Measurements from ENCODE around the gene PPP1R1B. TPM values are rescaled to one million over a fixed set of nuclear protein-coding genes. Genes with fewer than 3 reads are reported as not detected.

The PPP1R1B gene
- total RNA-seq, 1 experiment from 2014 or later: not detected

- no peak for DNase-seq (ENCODE audit: low read depth)
- in situ Hi-C loops (cut with HindIII; ENCODE audit: low pct_unique_long_range_greater_than_20kb, low sequenced_read_pairs): no loop called here
Measured at GRCh38 chr17:39611401-39612112, 15.2 kb upstream of the PPP1R1B start.

- in situ Hi-C loops (cut with HindIII; ENCODE audit: low pct_unique_long_range_greater_than_20kb, low sequenced_read_pairs): no loop called here
- no peak for DNase-seq (ENCODE audit: low read depth)
Measured at GRCh38 chr17:39612291-39612894, 14.4 kb upstream of the PPP1R1B start.

GRCh38 chr17:39612935-39613464, 13.8 kb upstream of the PPP1R1B start:
- in situ Hi-C loops (cut with HindIII; ENCODE audit: low pct_unique_long_range_greater_than_20kb, low sequenced_read_pairs): no loop called here
- no peak for DNase-seq (ENCODE audit: low read depth)

- DNase-seq (ENCODE audit: low read depth): no peak
- in situ Hi-C loops (cut with HindIII; ENCODE audit: low pct_unique_long_range_greater_than_20kb, low sequenced_read_pairs): no loop called here
Measured at GRCh38 chr17:39614545-39615157, 12.1 kb upstream of the PPP1R1B start.

DNA sequence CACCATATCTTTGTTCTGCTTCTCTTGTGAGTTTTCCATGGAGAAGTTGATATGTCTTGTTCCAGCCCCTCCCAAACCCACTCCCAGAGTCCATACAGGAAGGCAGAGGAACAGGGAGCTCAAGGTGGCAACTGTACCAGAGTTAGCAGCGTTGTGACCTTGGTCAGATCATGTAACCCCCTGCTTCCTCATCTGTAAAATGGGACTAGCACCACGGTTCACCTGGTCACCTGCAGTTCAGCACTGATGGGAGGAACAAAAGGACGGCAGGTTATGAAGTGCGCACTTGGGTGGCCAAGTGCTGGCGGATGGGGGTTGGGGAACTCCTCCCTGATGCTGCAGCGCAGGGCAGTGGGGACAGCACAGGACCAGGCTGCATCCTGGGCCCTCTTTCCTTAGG, 11.3 kb upstream of the PPP1R1B start:
- no peak for DNase-seq (ENCODE audit: low read depth)
- in situ Hi-C loops (cut with HindIII; ENCODE audit: low pct_unique_long_range_greater_than_20kb, low sequenced_read_pairs): no loop called here

DNA sequence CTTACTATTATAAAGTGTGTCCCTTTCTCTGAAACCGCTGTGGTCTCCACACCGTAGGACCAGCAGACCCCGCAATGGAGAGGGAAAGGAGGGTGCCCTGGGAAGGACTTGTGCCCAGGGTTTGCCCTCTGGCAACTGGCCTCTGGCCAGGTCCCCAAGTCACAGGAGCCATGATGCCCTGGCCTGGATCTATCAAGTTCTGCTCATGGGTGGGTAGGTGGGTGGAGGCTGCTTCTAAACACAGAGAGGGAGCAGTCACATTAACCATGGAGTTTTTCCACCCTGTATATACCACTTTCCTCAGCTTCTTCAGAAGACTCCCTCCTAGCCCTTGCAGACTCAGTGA, 9.7 kb upstream of the PPP1R1B start:
- DNase-seq (ENCODE audit: low read depth): peak; percentile 4
- in situ Hi-C loops (cut with HindIII; ENCODE audit: low pct_unique_long_range_greater_than_20kb, low sequenced_read_pairs): no loop called here

DNA sequence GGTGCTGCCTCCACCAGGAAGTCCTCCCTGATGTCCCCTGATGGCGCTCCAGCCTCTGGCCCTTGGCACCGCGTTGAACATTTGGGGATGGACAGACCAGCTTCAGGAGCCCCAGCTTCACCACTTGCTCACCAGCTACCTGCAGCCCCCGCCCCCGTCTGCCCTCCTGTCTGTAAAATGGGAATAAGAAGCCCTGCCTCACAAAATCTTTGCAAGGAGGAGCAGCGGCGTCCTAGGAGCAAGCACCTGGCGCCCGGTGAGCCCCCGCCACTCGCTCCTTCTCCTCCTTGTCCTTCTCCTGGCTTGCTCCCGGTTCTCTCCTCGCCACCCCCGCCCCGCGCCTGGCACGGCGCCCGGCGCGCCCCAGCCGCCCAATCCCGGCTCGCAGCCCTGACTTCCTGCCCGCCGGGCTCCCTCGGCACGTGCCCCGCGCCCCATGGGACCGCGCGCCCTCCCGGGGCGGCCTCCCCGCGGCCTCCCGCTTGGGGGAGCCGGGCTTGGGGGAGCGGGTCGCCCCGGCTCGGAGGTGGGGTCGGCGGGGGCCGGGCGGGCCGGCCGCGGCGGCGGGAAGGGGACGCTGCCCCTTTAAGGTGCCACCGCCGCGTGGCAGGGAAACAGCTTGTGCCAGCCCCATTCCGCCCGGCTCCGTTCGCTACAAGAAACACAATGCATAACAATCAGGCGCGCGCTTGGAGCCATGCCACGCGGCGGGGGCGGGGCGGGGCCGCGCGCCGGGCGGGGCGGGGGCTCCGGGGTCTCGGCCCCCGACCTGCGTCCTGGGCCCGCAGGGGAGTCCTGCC, 9.1 kb upstream of the PPP1R1B start:
- peak; percentile 66 for DNase-seq (ENCODE audit: low read depth)
- in situ Hi-C loops (cut with HindIII; ENCODE audit: low pct_unique_long_range_greater_than_20kb, low sequenced_read_pairs): no loop called here

DNA sequence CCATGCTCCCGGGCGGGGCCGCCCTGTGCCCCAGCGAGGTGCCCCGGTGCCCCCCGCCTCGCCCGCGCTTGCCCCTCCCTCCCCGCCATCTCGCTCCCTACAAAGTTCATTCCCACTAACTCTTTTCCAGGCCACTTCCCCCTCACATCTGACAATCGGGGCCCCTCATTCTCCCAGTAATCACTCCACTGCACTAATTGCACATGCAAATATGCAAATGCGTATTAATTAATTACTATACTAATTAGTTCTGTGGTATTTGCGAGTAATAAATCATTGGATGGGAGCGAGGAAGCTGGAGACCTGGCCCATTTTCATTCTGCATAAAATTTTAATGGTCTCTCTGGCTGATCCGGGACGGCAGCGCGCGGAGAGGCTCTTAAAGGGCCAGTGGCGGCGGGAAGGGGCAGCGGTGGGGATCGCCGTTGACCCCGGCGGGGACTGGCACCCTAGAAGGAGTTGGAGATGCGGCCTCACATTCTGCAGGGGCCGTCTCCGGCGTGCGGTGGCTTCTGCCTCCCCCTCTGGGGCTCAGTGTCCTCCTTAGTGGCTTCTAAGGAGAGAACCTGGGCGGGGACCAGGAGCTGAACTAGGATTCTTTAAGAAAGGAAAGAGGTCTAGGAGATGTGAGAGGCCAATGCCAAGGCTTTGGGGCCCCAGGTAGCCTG, 8.4 kb upstream of the PPP1R1B start:
- in situ Hi-C loops (cut with HindIII; ENCODE audit: low pct_unique_long_range_greater_than_20kb, low sequenced_read_pairs): no loop called here
- DNase-seq (ENCODE audit: low read depth): peak; percentile 41

DNA sequence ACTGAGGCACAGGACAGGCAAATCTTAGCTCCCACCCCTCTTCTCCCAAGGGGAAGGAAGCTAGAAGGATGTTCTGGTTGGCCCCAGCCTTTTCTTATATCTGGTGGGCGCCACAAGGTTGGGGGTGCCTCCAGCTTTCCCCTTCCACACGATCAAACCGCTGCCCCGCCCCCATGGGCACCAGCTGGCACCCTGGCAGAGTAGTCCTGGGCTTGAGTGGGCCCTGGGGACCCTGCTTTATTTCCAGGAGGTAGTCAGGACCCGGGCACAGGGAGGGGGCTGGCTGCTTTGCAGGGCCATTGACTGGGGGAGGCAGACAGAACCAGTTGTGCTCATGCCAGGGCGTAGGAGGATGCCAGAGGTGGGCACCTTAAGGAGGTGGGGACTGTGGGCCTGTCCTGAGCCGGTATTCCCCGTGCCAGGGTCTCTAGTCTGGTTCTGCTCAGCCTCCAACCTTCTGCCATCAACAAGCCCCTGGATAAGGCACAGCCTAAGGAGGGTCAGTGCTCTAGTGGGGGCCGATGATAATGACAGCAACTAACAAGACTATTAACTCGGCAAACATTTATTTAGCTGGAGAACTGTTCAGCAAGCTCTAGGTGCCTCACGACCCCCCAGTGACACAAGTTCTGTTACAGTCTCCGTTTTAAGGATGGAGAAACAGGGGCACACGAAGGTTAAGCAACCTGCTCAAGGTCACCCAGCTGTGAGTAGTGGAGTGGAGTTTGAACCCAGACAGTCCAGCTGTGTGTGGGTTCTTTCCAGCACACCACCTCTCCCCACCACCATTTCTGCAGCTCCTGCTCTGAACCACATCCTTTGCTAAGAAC, 7.6 kb upstream of the PPP1R1B start:
- in situ Hi-C loops (cut with HindIII; ENCODE audit: low pct_unique_long_range_greater_than_20kb, low sequenced_read_pairs): no loop called here
- no peak for DNase-seq (ENCODE audit: low read depth)

- in situ Hi-C loops (cut with HindIII; ENCODE audit: low pct_unique_long_range_greater_than_20kb, low sequenced_read_pairs): no loop called here
- no peak for DNase-seq (ENCODE audit: low read depth)
Measured at GRCh38 chr17:39619786-39620101, 7.0 kb upstream of the PPP1R1B start.

DNA sequence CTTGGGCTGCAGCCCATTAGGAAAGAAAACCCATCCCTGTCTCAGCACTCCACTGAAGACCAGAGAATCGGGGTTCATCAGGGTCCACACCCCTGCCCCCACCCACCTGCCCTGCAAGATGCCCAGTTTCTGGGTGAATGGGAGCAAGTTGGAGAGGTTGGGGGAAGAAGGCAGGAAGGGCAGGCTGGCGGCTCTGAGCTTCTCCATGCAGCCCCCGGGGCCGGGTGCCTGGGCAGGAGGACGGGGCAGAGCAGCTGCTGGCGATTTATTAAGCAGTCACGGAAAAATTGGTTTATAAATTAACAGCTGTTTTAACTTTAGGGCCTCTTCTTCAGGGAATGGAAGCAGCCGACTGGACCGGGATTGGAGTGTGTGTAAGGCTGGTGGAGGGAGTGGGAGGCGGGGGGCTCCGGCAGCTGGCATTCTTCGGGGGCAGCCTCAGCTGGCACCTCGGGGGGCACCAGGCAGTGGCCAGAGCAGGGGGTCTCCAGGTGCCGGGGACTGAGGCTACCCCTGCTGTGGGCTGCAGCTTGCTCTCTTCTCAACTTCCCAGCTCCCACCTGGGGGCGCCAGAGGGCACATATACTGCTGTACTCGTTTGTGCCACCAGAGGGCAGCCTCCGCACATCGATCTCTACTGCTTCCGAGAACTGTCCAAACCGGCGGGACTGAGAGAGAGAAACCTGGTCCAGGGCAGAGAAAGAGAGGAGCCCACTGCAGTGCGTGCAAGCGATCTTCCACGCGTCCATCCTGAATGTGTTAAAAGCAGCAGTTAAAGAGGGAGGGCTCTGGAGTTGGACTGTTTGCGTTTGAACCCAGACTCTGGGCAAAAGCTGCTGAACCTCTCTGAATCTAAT, 5.0 kb upstream of the PPP1R1B start:
- DNase-seq (ENCODE audit: low read depth): peak; percentile 79
- in situ Hi-C loops (cut with HindIII; ENCODE audit: low pct_unique_long_range_greater_than_20kb, low sequenced_read_pairs): no loop called here

DNA sequence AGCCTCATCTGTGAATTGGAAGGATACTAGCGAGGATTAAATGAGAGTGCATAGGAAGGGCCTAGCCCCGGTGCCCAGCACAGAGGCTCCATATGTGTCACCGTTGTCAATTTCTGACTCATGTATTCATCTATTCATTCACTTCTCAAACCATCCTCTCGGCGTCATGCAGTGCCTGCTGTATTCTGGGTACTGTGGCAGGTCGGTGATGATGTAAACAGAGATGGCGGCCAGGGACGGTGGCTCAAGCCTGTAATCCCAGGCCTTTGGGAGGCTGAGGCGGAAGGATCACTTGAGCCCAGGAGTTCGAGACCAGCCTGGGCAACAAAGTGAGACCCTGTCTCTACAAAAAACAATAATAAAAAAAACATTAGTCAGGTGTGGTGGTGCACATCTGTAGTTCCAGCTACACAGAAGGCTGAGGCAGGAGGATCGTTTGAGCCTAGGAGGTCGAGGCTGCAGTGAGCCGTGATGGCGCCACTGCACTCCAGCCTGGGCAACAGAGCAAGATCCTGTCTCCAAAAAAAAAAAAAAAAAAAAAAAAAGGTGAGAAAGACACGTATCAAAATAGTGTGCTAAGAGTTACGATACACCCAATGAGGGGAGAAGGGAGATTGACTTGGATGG, 4.3 kb upstream of the PPP1R1B start:
- in situ Hi-C loops (cut with HindIII; ENCODE audit: low pct_unique_long_range_greater_than_20kb, low sequenced_read_pairs): no loop called here
- DNase-seq (ENCODE audit: low read depth): no peak

DNA sequence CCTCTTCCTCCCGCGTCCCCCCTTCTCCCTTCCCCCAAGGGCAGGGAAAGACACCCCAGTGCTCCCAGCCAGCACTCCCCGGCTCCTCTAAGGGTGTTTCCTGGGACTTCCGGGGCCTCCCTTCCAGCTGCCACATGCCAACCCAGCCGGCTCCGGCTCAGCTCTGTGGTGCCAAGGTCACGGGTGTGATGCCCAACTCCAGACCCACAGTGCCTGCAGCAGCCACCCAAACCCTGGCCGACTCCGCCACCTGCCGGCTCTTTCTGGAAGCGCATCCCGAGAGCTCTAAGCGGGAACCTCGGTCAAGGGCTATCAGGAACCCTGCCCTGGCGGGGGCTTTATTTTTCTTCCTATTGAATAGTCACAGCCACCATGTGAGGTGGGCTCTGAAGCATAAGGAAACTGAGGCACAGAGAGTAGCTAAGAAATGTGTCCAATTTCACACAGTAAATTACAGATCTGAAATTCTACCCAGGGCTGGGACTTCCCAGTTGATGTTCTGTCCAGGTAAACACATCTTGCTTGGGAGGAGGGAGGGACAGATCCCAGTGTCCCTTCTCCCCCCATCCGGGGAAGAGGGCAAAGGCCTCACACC, 3.3 kb upstream of the PPP1R1B start:
- in situ Hi-C loops (cut with HindIII; ENCODE audit: low pct_unique_long_range_greater_than_20kb, low sequenced_read_pairs): no loop called here
- DNase-seq (ENCODE audit: low read depth): peak; percentile 51

DNA sequence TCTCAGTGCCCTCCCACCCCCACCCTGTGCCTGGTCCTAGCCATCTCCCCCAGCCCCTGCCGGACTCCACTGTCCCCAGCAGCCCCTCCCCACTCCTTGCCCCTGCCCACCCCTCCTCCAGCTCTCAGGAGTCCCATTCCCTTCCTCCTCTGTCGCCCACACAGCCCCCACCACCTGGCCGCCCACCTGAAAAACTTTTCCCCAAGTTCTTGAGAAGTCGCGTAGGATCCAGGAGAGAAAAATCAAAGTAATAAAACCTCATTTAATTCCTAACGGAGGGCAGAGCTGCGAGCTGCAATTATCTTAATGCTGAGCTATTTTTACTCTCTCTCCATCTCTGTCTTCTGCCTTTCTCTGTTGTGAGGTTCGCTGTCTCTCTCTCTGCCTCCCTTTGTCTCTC, 2.4 kb upstream of the PPP1R1B start:
- no peak for DNase-seq (ENCODE audit: low read depth)
- in situ Hi-C loops (cut with HindIII; ENCODE audit: low pct_unique_long_range_greater_than_20kb, low sequenced_read_pairs): no loop called here

GRCh38 chr17:39625198-39625785, 1.5 kb upstream of the PPP1R1B start:
- in situ Hi-C loops (cut with HindIII; ENCODE audit: low pct_unique_long_range_greater_than_20kb, low sequenced_read_pairs): no loop called here
- no peak for DNase-seq (ENCODE audit: low read depth)

All from Caki2 (cell line).